Stimulated activated CD4-positive, alpha-beta T cell treated with anti-CD3 and anti-CD28 coated beads, Interleukin-12 subunit alpha, Interleukin-12 subunit beta, amount 100 ng/mL, for 48 hours (primary cell): Measurements from ENCODE around the gene SERTAD3.

ENCODE experiments used
- DNase-seq, 3 donors: peaks; one replicate each; pipeline ENCODE4 v3.0.0-alpha.2; 2020; ENCODE audit warnings: low read depth in 2 of 3, low spot score in 1 of 3

The SERTAD3 gene

GRCh38 chr19:40425450-40426287 is 18.5 kb downstream of the SERTAD3 start, which contains the start of gene SERTAD1:
Gene SERTAD1, minus strand, starts transcription at chr19:40425992. Its CDS starts 2,446 bp downstream, at chr19:40423546.
- peak; percentile 100 for DNase-seq

- DNase-seq = no peak
These were observed 19.3 kb downstream of the SERTAD3 start for GRCh38 chr19:40424637-40425449.

GRCh38 chr19:40423938-40424337 is 20.2 kb downstream of the SERTAD3 start:
- no peak for DNase-seq

GRCh38 chr19:40422748-40423566 is 21.2 kb downstream of the SERTAD3 start:
- no peak for DNase-seq

GRCh38 chr19:40421993-40422747 is 22.0 kb downstream of the SERTAD3 start:
- DNase-seq = no peak

GRCh38 chr19:40420766-40421765 is 23.1 kb downstream of the SERTAD3 start:
- DNase-seq = peak; percentile 40 to 68 (median 60)

- no peak for DNase-seq
These were observed 23.7 kb downstream of the SERTAD3 start for GRCh38 chr19:40420451-40420765.

GRCh38 chr19:40419780-40420179 is 24.4 kb downstream of the SERTAD3 start:
- no peak for DNase-seq

GRCh38 chr19:40419066-40419612 is 25.0 kb downstream of the SERTAD3 start:
- no peak for DNase-seq

- DNase-seq = no peak
These were observed 26.1 kb downstream of the SERTAD3 start for GRCh38 chr19:40418040-40418439.

GRCh38 chr19:40417643-40417981 is 26.5 kb downstream of the SERTAD3 start:
- DNase-seq = no peak

- no peak for DNase-seq
These were observed 27.1 kb downstream of the SERTAD3 start for GRCh38 chr19:40416918-40417642.

- DNase-seq = no peak
These were observed 28.4 kb downstream of the SERTAD3 start for GRCh38 chr19:40415768-40416167.

- DNase-seq = no peak
These were observed 29.3 kb downstream of the SERTAD3 start for GRCh38 chr19:40414542-40415535.

GRCh38 chr19:40413291-40413845 is 30.8 kb downstream of the SERTAD3 start, which contains the start of gene PRX:
Gene PRX, minus strand, starts transcription at chr19:40413378. Its CDS starts 5,446 bp downstream, at chr19:40407932.
- no peak for DNase-seq

GRCh38 chr19:40412866-40413265 is 31.3 kb downstream of the SERTAD3 start:
- DNase-seq = no peak

- no peak for DNase-seq
These were observed 32.1 kb downstream of the SERTAD3 start for GRCh38 chr19:40411958-40412499.
